T-cell (primary cell): ENCODE measurements around the gene HES1. TPM values are rescaled to one million over a fixed set of nuclear protein-coding genes. Genes with fewer than 3 reads are reported as not detected.

Experiments
- ATAC-seq, 4 experiments: fragments of 200-7000 bp in 3 of 4; fragments of 150-1000 bp in 1 of 4; cut with Tn5 transposase; replicated peaks in 1 of 4; 1 replicate in 3 of 4; 2 replicates in 1 of 4; pipeline ENCODE4 v1.10.0; 2021; ENCODE audit warnings: moderate library complexity in 3 of 4, mild to moderate bottlenecking in 2 of 4, moderate number of reproducible peaks in 1 of 4
- CTCF ChIA-PET, 2 donors: fragments of 300-600 bp; sonication (Branson Sonifier 250); formaldehyde crosslinking; loops; one replicate each; lab custom pipeline; 2022; ENCODE audit warnings: antibody characterized with exemption in 2 of 2; lab: Charles Lee
- POLR2A ChIA-PET, 2 donors: fragments of 300-600 bp; sonication (Branson Sonifier 250); formaldehyde crosslinking; loops; one replicate each; lab custom pipeline; 2022; ENCODE audit warnings: antibody characterized with exemption in 2 of 2; lab: Charles Lee
- DNase-seq, 35 experiments: peaks; one replicate each; pipeline versions ENCODE4 v3.0.0 to v3.0.0-alpha.2; 2013 to 2023
- H3K27ac ChIP-seq: one replicate; pipeline ENCODE4 v1.5.1; 2013; ENCODE audit warnings: low read length
- H3K27me3 ChIP-seq, 2 experiments: replicated peaks in 1 of 2; 1 replicate in 1 of 2; 2 replicates in 1 of 2; pipeline versions ENCODE4 v1.6.1 to v1.7.0; 2013; ENCODE audit warnings: low read length in 1 of 2, mixed read lengths in 1 of 2; ENCODE audit not compliant: control insufficient read depth in 2 of 2, insufficient read depth in 2 of 2; ENCODE audit errors: extremely low read depth in 1 of 2
- H3K36me3 ChIP-seq, 2 donors: 1 replicate in 1 of 2; 2 replicates in 1 of 2; pipeline versions ENCODE4 v1.6.1 to v1.7.0; 2013; ENCODE audit warnings: low read length in 1 of 2; ENCODE audit not compliant: control insufficient read depth in 2 of 2, insufficient read depth in 1 of 2; ENCODE audit errors: extremely low read depth in 1 of 2
- H3K4me1 ChIP-seq, 2 experiments: 1 replicate in 1 of 2; 2 replicates in 1 of 2; pipeline versions ENCODE4 v1.6.1 to v1.7.0; 2013; ENCODE audit warnings: low read length in 2 of 2, mixed read lengths in 1 of 2; ENCODE audit not compliant: insufficient read depth in 2 of 2, control insufficient read depth in 1 of 2; ENCODE audit errors: extremely low read depth in 1 of 2
- H3K4me3 ChIP-seq, 2 donors: 1 replicate in 1 of 2; 2 replicates in 1 of 2; pipeline versions ENCODE4 v1.5.1 to v1.7.0; 2013; ENCODE audit warnings: mild to moderate bottlenecking in 2 of 2, low read length in 1 of 2, moderate library complexity in 1 of 2; ENCODE audit not compliant: control insufficient read depth in 1 of 2; ENCODE audit errors: extremely low read depth in 1 of 2
- H3K9me3 ChIP-seq: 2 replicates; pipeline ENCODE4 v1.7.0; 2013
- H3K27ac Mint-ChIP-seq, 2 donors: one replicate each; pipeline ENCODE4 v1.8.0; 2020 to 2021; ENCODE audit warnings: mild to moderate bottlenecking in 2 of 2, mixed read lengths in 2 of 2
- H3K27me3 Mint-ChIP-seq, 2 donors: one replicate each; pipeline ENCODE4 v1.8.0; 2021 to 2022; ENCODE audit warnings: mixed read lengths in 2 of 2
- H3K36me3 Mint-ChIP-seq: one replicate; pipeline ENCODE4 v1.8.0; 2021; ENCODE audit warnings: mixed read lengths
- H3K4me1 Mint-ChIP-seq, 3 donors: one replicate each; pipeline ENCODE4 v1.8.0; 2020 to 2022; ENCODE audit warnings: mixed read lengths in 3 of 3, mild to moderate bottlenecking in 1 of 3
- H3K4me3 Mint-ChIP-seq, 3 donors: one replicate each; pipeline ENCODE4 v1.8.0; 2020 to 2022; ENCODE audit warnings: mild to moderate bottlenecking in 3 of 3, mixed read lengths in 3 of 3, moderate library complexity in 3 of 3
- H3K9me3 Mint-ChIP-seq, 3 donors: one replicate each; pipeline ENCODE4 v1.8.0; 2020 to 2022; ENCODE audit warnings: mixed read lengths in 3 of 3
- WGBS: methylation state at CpG from one replicate; pipeline ENCODE4 v1.1.5; 2013; ENCODE audit warnings: missing lambda C conversion rate; ENCODE audit not compliant: insufficient coverage; 5-methylcytosine and 5-hydroxymethylcytosine counted together
- total RNA-seq, 35 experiments: library from RNA in 6 of 35; stranded (reverse) in 6 of 35; fragments of 120-200 nt in 1 of 35; gene quantifications; one replicate each; pipeline versions ENCODE4 v1.2.1 to v1.2.4 and lab custom pipeline; 2013 to 2026

The HES1 gene
- total RNA-seq, 5 donors from 2014 or later (not counting 1 experiment from before 2014, with no cell fraction given), result 0.35 to 1.1 (median 0.46) TPM

- no peaks in the 10 kb centered on the region for H3K4me1 ChIP-seq
- ChIA-PET CTCF (no interaction called here), POLR2A (interaction anchor here in 1 of 2 donors (0.6 kb wide), 1 partner anchor 46 kb away, joined by 3 read pairs; no protein-coding TSS in a partner anchor)
- no peak overlapping the region for H3K4me3 ChIP-seq
- Mint-ChIP-seq H3K36me3 (no peaks in the 10 kb centered on the region), H3K27ac (no peak overlapping the region), H3K27me3 (peaks cover 0 to 6% of the 10 kb centered on the region in 2 donors), H3K4me3 (no peak overlapping the region), H3K4me1 (no peaks in the 10 kb centered on the region), H3K9me3 (no peaks in the 10 kb centered on the region)
- ATAC-seq, result no peak
- H3K36me3 ChIP-seq, result no peaks in the 10 kb centered on the region
- DNase-seq, result no peak
- H3K9me3 ChIP-seq, result no peaks in the 10 kb centered on the region
- no peak overlapping the region for H3K27ac ChIP-seq
- peaks cover 0 to 5% of the 10 kb centered on the region in 2 experiments for H3K27me3 ChIP-seq
- 92% methylated on average over 5 of the region's 11 CpGs for WGBS
Observed at GRCh38 chr3:194181612-194182529, 45.9 kb downstream of the HES1 start.

GRCh38 chr3:194183271-194183670 is 47.3 kb downstream of the HES1 start:
- Mint-ChIP-seq H3K9me3 (no peaks in the 10 kb centered on the region), H3K27ac (no peak overlapping the region), H3K36me3 (no peaks in the 10 kb centered on the region), H3K4me1 (peaks cover 0 to 5% (median 0%) of the 10 kb centered on the region in 3 donors), H3K4me3 (no peak overlapping the region), H3K27me3 (no peaks in the 10 kb centered on the region)
- 92% methylated on average over 2 of the region's 4 CpGs for WGBS
- DNase-seq, result no peak
- H3K4me1 ChIP-seq, result no peaks in the 10 kb centered on the region
- H3K9me3 ChIP-seq, result no peaks in the 10 kb centered on the region
- no peak overlapping the region for H3K4me3 ChIP-seq
- peaks cover 0 to 12% of the 10 kb centered on the region in 2 experiments for H3K27me3 ChIP-seq
- H3K36me3 ChIP-seq, result no peaks in the 10 kb centered on the region
- ATAC-seq, result no peak
- H3K27ac ChIP-seq, result no peak overlapping the region
- ChIA-PET POLR2A (no interaction called here), CTCF (no interaction called here)

- Histone ChIP-seq H3K4me1 (no peaks in the 10 kb centered on the region), H3K4me3 (no peak overlapping the region), H3K27me3 (peaks cover 0 to 8% of the 10 kb centered on the region in 2 experiments), H3K9me3 (no peaks in the 10 kb centered on the region), H3K27ac (no peak overlapping the region), H3K36me3 (no peaks in the 10 kb centered on the region)
- Mint-ChIP-seq H3K27ac (no peak overlapping the region), H3K36me3 (no peaks in the 10 kb centered on the region), H3K4me3 (no peak overlapping the region), H3K9me3 (no peaks in the 10 kb centered on the region), H3K27me3 (no peaks in the 10 kb centered on the region), H3K4me1 (peaks cover 0 to 5% (median 0%) of the 10 kb centered on the region in 3 donors)
- POLR2A ChIA-PET, result interaction anchor here in 1 of 2 donors (0.5 kb wide), 1 partner anchor 80 kb away, joined by 3 read pairs; no protein-coding TSS in a partner anchor
- CTCF ChIA-PET, result no interaction called here
- ATAC-seq (no peak), DNase-seq (no peak)
- 67% methylated on average over 3 of the region's 4 CpGs for WGBS
Observed at GRCh38 chr3:194184265-194184751, 48.4 kb downstream of the HES1 start.

- no CpG with 5 or more reads among the region's 1 CpG for WGBS
- H3K27ac ChIP-seq, result no peak overlapping the region
- Mint-ChIP-seq H3K9me3 (no peaks in the 10 kb centered on the region), H3K27me3 (no peaks in the 10 kb centered on the region), H3K4me3 (no peak overlapping the region), H3K36me3 (no peaks in the 10 kb centered on the region), H3K27ac (no peak overlapping the region), H3K4me1 (peaks cover 0 to 5% (median 0%) of the 10 kb centered on the region in 3 donors)
- H3K27me3 ChIP-seq, result peaks cover 0 to 8% of the 10 kb centered on the region in 2 experiments
- no peak overlapping the region for H3K4me3 ChIP-seq
- no peak for DNase-seq
- ChIA-PET CTCF (no interaction called here), POLR2A (no interaction called here)
- no peaks in the 10 kb centered on the region for H3K9me3 ChIP-seq
- no peaks in the 10 kb centered on the region for H3K36me3 ChIP-seq
- no peak for ATAC-seq
- H3K4me1 ChIP-seq, result no peaks in the 10 kb centered on the region
Observed at GRCh38 chr3:194184801-194185200, 48.9 kb downstream of the HES1 start.

- ChIA-PET POLR2A (no interaction called here), CTCF (no interaction called here)
- Mint-ChIP-seq H3K4me3 (no peak overlapping the region), H3K36me3 (no peaks in the 10 kb centered on the region), H3K27ac (no peak overlapping the region), H3K27me3 (no peaks in the 10 kb centered on the region), H3K9me3 (no peaks in the 10 kb centered on the region), H3K4me1 (peaks cover 0 to 5% (median 0%) of the 10 kb centered on the region in 3 donors)
- Histone ChIP-seq H3K27me3 (peaks cover 0 to 8% of the 10 kb centered on the region in 2 experiments), H3K4me1 (no peaks in the 10 kb centered on the region), H3K27ac (no peak overlapping the region), H3K9me3 (no peaks in the 10 kb centered on the region), H3K36me3 (no peaks in the 10 kb centered on the region), H3K4me3 (no peak overlapping the region)
- WGBS, result no CpG with 5 or more reads among the region's 9 CpGs
- ATAC-seq (no peak), DNase-seq (no peak)
Observed at GRCh38 chr3:194185221-194185620, 49.3 kb downstream of the HES1 start.

- peaks cover 0 to 8% of the 10 kb centered on the region in 2 experiments for H3K27me3 ChIP-seq
- Mint-ChIP-seq H3K4me1 (peaks cover 0 to 5% (median 0%) of the 10 kb centered on the region in 3 donors), H3K9me3 (no peaks in the 10 kb centered on the region), H3K36me3 (no peaks in the 10 kb centered on the region), H3K27ac (no peak overlapping the region), H3K4me3 (no peak overlapping the region), H3K27me3 (no peaks in the 10 kb centered on the region)
- DNase-seq (no peak), ATAC-seq (no peak)
- ChIA-PET CTCF (interaction anchor here in 1 of 2 donors (0.6 kb wide), 1 partner anchor 1239 kb away, joined by 3 read pairs; no protein-coding TSS in a partner anchor), POLR2A (no interaction called here)
- H3K27ac ChIP-seq, result no peak overlapping the region
- no peaks in the 10 kb centered on the region for H3K4me1 ChIP-seq
- 70% methylated on average over 6 of the region's 7 CpGs for WGBS
- no peaks in the 10 kb centered on the region for H3K9me3 ChIP-seq
- H3K36me3 ChIP-seq, result no peaks in the 10 kb centered on the region
- H3K4me3 ChIP-seq, result no peak overlapping the region
Observed at GRCh38 chr3:194187233-194187944, 51.4 kb downstream of the HES1 start.
